Measurements from ENCODE around the gene STRA6.

The STRA6 gene

DNA sequence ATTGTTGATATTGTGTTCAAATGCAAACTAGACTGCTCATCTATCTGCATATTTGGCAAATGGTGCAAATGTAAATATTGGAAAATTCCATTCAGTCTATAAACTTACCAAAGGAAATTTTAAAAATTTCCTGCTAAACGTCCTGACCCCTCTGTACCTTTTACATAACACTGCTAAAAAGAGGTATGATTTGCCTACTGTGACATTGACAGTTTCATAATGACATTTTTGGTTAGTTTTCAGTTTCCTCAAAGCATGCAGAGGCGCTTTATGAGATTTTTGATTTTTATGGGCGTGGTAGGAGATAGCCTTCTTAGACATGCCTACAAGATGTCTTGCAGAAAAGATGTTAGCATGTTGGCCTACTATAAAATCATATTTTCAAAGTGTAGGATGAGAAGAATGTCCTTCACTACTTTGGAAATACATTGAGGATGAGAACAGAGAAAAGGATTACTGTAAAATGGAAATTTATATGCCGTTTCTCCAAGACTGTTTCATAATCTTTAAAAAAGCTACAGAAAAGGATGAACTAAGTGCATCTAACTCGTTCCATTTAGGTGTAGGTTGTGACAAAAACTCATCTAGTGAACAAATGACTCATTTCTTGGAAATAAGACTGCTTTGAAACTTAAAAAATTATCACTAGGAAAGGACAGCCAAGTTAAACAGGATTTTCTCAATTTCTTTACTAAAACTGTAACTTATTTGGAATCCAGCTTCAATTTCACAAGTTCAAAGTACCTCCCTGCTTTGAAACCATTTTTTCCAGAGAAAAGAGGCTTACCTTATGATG lies 43.5 kb downstream of the STRA6 start:
- FAIRE-seq, result no peak

DNA sequence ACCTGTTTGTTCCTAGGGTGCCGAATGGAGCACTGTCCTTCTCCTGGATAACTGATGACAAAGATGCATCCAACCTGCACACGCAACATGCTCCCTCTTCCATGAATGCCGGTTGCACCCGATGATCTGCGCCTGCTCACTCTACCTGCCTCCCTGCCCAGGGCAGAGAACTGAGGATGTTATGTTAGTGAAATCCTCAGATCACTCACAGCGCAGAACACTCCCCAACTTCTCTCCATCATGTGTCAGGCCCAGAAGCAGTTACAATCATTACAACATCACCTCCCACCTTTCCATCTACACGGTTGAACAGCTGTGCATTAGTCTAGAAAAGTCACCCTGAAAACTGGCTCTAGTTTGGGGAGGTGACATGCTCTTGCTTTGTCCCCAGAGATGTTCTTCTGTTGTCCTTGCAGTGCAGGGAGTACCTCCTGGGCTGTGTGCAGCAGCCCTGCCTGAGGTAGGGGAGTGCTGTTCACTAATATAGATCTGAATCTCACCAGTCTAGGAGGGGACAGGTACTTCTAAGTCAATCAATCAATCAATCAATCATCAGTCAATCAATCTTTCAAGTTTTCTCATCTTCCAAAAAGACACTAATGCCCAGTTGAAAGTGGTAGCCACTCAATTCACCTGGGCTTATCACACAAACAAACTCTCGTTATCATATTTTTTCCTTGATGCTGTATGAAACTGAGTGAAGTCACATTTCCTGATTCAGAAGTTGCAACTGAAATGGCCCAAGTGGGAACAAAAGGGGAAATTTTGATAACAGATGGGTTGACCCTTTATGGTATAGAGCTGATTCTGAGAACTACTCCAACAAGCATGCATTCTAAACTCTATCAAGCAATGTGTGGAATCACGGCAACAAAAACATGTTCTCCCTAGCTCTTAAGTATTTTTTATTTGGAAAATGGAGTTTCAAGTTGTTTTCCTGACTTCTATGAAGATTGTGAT lies 44.4 kb downstream of the STRA6 start:
- no peak for FAIRE-seq

DNA sequence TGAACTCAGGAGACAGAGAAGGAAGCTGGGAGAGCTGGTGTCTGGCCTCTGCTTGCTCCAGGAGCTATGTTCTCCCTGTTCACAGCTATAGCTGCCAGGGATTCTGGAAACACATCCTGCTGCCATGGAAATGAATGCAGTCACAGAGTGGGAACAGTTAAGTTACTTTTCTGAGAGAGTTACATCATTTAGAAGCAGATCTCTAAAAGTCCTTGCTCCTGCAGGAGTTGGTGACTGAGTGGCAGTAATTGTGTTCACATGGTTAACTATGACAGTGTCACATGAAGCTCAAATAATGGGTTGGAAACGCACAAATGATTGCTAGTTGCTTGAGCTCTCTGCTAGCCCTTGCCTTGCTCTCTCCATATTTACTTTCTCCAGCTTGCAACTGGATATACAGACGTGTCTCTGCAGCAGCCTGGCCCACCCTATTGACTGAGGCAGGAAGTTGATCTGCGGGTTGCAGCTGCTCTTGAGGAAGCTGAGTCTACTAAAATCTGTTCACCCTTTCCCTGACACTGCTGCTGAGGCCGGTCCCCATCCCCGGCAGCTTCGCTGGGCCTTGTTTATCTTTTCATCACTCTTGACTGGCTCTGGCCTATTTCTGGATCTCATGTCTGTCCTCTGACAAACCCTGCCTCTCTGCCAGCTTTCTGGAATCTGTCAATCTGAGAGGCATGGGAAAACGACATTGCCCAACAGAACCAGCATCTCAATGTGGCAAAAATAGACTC lies 45.7 kb downstream of the STRA6 start:
- peak; percentile 21 for FAIRE-seq

GRCh38 chr15:74155766-74156417 lies 46.7 kb downstream of the STRA6 start:
- no peak for FAIRE-seq

DNA sequence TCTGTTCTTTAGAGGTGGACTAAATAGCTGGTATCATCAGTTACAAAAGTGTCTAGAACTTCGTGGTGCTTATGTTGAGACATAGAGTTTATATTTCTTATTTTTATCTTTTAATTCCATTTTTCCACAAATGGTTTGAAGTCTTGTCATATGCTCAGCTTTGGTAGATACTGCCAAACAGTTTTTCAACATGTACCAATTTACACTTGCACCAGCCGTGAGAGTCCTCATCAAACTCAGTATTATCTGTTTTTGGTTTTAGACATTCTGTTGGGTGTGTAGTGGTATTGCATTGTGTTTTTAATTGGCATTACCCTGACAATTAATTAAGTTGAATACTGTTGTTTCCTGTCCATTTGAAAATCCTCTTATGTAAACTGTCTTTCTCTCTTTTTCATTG lies 55.5 kb downstream of the STRA6 start:
- FAIRE-seq, result no peak

DNA sequence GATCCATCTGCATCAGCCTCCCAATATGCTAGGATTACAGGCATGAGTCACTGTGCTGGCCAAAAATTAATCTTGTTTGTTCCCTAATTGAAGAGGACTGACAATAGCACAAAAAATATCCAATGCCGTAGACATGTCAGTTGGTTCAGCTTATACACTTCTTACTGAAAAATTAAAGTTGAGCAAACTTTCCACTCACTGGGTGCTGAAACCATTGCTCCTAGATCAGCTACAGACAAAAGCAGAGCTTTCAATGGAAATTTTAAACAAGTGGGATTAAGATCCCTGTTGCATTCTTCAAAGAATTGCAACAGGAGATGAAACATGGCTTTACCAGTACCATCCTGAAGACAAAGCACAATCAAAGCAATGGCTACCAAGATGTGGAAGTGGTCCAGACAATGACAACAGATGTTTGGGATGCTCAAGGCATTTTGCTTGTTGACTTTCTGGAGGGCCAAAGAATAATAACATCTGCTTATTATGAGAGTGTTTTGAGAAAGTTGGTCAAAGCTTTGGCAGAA lies 56.2 kb downstream of the STRA6 start:
- no peak for FAIRE-seq

DNA sequence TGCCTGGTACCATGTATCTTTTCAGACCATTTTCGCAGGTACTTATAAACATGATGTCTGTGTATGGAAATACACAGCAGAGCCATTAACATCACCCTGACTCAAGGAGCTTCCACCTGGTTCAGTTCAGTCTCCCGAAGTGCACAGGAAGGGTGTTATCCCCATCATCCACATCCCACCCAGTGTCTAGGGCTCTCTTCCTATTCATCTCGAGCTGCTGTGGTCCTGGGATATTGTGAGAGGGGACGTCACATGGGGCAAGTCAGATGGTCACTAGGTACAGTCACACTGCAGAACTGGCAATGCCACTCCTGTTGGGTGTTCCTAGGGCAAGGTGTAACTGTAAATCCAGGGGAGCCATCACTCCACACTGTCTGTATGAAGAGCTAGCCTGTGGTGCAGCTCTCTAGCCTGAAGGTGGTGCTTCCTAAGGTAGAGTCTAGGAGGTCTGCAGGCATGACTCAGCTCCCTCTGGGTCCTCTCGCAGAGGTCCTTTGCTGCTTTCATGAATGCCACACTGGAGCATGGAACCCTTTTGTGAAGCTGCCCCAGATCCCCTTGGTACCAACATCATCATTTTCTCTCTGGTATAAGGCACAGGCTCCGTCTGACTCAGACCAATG lies 58.3 kb downstream of the STRA6 start:
- FAIRE-seq, result no peak

GRCh38 chr15:74141591-74141990 lies 61.0 kb downstream of the STRA6 start:
- no peak for FAIRE-seq

- no peak for FAIRE-seq
These were observed 63.9 kb downstream of the STRA6 start for GRCh38 chr15:74138642-74139041.

DNA sequence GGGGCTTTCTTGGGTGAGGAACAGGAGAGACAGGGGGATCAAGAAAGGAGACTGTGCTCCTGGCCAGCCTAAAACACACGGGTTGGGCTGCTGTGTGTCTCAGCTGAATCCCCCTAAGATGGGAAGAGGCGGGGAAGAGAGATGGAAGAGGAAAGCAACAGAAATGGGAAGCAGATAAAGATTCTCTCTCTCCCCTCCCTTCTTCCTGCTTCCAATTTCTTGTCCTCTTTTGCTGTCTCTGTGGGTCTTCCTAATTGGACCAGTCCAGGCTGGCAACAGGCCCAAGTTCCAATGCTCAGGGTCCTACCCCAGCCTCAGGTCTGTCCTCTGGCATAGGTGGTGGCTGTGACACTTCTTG lies 65.1 kb downstream of the STRA6 start:
- no peak for FAIRE-seq

- FAIRE-seq, result no peak
These were observed 65.6 kb downstream of the STRA6 start for GRCh38 chr15:74136814-74137536.

GRCh38 chr15:74136540-74136813 lies 66.1 kb downstream of the STRA6 start:
- FAIRE-seq, result no peak

DNA sequence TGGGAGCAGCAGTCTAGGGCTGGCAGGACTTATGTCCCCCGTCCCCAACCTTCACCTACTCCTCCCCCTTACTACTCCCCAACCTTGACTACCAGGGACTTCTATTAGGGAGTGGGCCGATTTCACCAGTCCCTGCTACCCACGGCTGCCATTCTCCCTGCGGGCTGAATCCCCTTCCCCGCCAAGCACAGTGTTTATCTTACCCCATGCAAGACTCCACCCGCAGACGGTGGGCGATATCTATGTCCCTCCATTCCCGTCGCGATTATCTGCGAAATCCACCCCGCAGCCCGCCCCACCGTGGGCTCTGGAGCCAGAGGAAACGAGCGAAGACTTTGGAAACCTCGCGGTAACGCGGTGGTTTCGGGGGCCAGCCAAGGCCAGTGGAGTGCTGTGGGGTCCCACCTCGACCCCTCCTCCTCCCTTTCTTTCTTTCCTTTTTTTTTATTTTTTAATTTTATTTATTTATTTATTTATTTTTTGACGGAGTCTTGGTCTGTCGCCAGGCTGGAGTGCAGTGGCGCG lies 67.5 kb downstream of the STRA6 start:
- FAIRE-seq, result no peak

GRCh38 chr15:74134387-74135027 lies 68.1 kb downstream of the STRA6 start:
- FAIRE-seq, result no peak

DNA sequence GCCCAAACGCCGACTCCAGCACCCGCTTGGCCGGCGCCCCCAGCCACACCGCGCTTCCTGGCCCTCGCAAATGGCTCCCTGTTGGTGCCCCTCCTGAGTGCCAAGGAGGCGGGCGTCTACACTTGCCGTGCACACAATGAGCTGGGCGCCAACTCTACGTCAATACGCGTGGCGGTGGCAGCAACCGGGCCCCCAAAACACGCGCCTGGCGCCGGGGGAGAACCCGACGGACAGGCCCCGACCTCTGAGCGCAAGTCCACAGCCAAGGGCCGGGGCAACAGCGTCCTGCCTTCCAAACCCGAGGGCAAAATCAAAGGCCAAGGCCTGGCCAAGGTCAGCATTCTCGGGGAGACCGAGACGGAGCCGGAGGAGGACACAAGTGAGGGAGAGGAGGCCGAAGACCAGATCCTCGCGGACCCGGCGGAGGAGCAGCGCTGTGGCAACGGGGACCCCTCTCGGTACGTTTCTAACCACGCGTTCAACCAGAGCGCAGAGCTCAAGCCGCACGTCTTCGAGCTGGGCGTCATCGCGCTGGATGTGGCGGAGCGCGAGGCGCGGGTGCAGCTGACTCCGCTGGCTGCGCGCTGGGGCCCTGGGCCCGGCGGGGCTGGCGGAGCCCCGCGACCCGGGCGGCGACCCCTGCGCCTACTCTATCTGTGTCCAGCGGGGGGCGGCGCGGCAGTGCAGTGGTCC lies 68.7 kb downstream of the STRA6 start:
- FAIRE-seq, result no peak

- FAIRE-seq, result no peak
These were observed 69.6 kb downstream of the STRA6 start for GRCh38 chr15:74132681-74133651.

GRCh38 chr15:74131628-74132413 lies 70.8 kb downstream of the STRA6 start:
- FAIRE-seq, result no peak
